LNCAP (cell line): ENCODE measurements around the gene ELK3.

Experiments used
- TF ChIP-seq, protein P1 (sequence below): fragments of 450-650 bp; IDR thresholded peaks from 2 replicates; pipeline ENCODE4 v1.5.1; 2017; ENCODE audit warnings: mild to moderate bottlenecking

Gene ELK3

DNA sequence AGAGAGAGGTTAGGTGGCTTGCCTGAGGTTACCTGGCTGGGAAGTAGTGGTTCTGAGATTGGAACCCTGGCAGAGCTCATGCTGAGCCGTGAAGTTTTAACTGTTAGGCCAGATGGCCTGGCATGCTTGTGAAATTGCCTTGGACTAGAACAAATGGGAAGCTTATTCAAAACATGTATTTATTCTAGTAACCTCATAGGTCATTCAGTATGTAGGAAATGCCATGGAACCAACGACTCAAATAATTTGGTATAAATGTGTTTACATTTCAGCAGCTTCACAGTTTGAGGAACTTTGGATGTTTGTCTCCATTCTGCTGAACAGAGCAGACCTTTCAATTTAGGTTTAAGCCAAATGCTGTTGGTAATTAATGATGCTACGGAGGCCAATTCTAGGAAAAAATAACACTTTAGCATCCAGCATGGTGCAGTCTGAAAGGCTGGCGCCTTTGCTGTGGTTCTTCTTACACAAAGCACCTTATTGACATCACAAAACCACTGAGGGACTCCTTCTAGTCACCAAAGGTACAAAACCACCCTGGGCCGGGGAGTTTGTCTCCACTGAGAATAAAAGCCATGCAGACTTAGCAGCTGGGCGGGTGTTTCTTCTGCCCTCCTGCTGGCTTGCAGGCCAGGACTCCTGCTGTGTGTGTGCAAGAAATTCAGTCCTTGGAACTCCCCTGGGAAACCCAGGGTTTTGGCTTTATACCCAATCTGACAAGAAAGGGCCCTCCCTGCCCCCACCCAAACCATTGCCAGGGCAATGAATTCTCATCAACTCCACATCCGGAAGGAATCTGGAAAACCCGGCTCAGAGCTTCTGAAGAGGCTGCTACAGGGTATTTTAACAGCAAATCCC, 64.2 kb downstream of the ELK3 start:
- TF ChIP-seq, protein P1, sequence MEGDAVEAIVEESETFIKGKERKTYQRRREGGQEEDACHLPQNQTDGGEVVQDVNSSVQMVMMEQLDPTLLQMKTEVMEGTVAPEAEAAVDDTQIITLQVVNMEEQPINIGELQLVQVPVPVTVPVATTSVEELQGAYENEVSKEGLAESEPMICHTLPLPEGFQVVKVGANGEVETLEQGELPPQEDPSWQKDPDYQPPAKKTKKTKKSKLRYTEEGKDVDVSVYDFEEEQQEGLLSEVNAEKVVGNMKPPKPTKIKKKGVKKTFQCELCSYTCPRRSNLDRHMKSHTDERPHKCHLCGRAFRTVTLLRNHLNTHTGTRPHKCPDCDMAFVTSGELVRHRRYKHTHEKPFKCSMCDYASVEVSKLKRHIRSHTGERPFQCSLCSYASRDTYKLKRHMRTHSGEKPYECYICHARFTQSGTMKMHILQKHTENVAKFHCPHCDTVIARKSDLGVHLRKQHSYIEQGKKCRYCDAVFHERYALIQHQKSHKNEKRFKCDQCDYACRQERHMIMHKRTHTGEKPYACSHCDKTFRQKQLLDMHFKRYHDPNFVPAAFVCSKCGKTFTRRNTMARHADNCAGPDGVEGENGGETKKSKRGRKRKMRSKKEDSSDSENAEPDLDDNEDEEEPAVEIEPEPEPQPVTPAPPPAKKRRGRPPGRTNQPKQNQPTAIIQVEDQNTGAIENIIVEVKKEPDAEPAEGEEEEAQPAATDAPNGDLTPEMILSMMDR: no peak

DNA sequence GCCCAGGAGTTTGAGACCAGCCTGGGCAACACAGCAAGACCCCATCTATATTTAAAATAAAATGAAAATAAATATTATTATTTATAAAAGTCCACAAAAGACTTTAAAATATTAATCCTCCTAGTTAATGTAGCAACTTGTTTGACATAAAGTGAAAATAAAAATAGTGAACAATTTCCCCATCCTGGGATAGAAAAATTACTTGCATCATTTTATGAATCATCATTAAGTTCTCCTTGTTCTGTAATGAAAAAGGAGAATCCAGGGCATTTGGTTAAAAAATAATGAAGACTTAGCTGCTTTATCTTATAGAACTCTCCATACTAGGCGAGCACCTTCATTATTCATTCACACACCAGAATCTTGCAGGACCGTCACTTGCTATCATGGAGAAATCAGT, 66.1 kb downstream of the ELK3 start:
- TF ChIP-seq, protein P1: no peak

DNA sequence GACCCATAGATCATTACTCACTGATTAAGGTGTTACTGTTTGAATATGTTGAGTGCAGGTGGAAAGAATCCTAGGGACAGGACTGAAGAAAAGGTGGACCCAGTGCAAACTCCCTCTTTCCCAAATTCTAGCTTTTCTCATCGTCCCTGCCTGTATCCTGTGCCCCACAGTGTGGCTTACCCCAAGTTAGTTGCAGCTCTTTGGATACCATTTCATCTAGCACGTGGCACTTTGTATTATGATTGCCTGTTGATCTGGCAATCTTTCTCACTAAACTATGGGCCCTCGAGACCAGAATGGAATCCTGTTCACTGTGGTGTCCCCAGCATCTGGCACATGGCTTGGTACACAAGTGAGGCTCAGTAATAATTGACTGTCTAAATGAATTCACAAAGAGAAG, 66.5 kb downstream of the ELK3 start:
- TF ChIP-seq, protein P1: no peak

DNA sequence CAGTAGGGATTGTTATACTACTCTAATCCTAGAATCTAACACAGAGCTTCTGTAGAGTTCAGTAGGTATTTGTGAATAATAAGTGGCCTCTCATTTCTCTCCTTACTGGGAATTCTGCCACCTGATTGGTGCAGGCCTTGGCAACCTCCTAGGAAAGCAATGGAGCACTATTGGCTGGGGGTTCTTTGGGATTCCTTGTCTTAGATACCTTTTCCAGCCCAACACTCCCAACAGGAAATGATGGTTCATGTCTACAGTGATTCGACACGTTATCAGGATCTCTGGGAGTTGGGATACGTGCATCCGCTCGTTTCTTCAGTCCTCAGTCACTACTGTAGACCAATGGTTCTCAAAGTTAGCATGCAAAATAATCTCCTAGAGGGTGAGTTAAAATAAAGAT, 67.4 kb downstream of the ELK3 start:
- TF ChIP-seq, protein P1: no peak

DNA sequence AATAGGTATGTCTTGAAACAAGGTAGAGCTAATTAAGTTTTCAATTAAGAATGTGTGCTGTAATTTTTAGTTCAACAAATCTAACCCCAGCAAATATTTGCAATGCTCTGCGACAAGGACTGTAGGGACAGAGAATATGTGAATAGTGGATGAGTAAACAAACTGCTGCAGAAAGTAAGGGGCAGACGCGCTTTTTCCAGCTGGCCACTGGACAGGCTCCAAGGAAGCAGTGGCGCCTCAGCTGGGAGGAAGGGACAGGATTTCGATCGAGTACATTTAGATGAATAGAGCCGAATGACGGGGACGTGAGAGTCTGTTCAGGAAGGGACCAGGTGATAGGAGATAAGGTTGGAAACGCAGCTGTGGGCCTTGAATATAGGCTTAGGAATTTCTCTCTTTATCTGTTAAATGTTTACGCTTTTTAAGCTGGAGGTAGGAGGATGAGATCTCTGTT, 69.3 kb downstream of the ELK3 start:
- TF ChIP-seq, protein P1: no peak; the same call in 1 of the 2 replicates

DNA sequence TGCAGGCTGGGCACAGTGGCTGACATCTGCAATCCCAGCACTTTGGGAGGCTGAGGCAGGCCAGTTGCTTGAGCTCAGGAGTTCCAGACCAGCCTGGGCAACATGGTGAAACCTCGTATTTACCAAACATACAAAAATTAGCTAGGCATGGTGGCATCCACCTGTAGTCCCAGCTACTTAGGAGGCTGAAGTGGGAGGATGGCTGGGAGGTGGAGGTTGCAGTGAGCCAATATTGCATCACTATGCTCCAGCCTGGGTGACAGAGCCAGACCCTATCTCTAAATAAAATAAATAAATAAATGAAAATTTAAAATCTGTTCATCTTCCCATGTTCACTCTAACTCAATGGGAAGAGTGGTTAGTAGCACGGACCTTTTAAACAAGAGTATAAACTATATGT, 71.2 kb downstream of the ELK3 start:
- TF ChIP-seq, protein P1: no peak

DNA sequence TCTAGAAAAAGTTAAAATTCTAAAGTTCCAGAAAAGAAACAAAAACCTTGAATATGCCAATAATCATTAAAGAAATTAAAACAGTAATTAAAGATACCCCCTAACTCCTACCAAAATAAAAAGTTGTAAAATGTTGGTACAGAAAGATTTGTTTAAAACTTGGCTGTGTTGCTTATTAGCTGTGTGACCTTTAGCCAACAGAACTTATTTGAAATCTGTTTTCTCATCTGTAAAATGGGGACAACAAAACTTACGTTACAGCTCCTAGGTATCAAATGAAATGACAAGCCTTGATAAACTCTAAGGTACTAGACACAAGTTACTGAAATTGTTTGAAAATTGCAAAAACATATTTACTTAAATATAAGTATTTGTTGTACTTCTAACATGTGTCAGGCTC, 71.7 kb downstream of the ELK3 start:
- TF ChIP-seq, protein P1: no peak
